ENCODE results near the gene CDKAL1. TPM values are rescaled to one million over a fixed set of nuclear protein-coding genes. Genes with fewer than 3 reads are reported as not detected.

CDKAL1 gene
- total and polyA plus RNA-seq, 9 of the 15 experiments (the other 6 are each of a cell fraction or from before 2014, with no cell fraction given): 11.2 to 36.3 (median 20.1) TPM

DNA sequence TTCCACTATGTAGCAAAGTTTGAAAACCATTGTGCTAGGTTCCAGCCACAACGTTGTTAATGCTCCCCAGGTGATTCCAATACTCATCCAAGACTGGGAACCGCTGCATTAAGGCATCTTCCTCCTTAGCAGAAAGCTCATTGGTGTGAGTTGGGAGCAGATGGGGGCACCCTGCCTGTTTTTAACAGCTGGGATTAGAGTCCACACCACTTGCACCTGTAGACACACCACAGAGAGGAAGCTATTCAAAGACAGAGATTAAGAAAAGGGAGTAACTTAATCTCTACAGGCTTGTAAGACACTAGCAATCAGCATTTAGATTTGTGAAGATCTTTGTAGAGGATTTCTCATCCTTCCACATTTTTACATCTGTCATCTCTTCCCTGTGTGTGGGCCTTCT lies 725.4 kb downstream of the CDKAL1 start:
- Histone ChIP-seq H2AFZ (ENCODE audit: low read depth, low read length) (no peak overlapping the region), H3K4me2 (ENCODE audit: insufficient read depth, low read length) (no peak overlapping the region), H4K20me1 (replicated peaks; ENCODE audit: control insufficient read depth, insufficient read depth, low read length) (no peaks in the 10 kb centered on the region), H3K9me1 (ENCODE audit: control insufficient read depth, insufficient read depth, low read length) (no peaks in the 10 kb centered on the region), H3K36me3 (ENCODE audit: control insufficient read depth, insufficient read depth, low read length) (no peaks in the 10 kb centered on the region), H3K9ac (ENCODE audit: insufficient read depth in 1 of 2, low read depth in 2 of 2, low read length in 2 of 2) (no peak overlapping the region), H3K79me2 (ENCODE audit: control insufficient read depth, insufficient read depth, low read length) (no peaks in the 10 kb centered on the region), H3K4me3 (no peak overlapping the region), H3K27me3 (ENCODE audit: control insufficient read depth in 2 of 2, insufficient read depth in 2 of 2, low read length in 2 of 2) (no peaks in the 10 kb centered on the region), H3K4me1 (replicated peaks in 1 of 2; ENCODE audit: control insufficient read depth in 2 of 2, insufficient read depth in 2 of 2, low read length in 2 of 2) (peaks cover 5 to 17% of the 10 kb centered on the region in 2 experiments), H3K9me3 (replicated peaks; ENCODE audit: control insufficient read depth, insufficient read depth, low read depth, low read length) (no peaks in the 10 kb centered on the region), H3K27ac (ENCODE audit: extremely low read depth, low read depth, low read length) (no peak overlapping the region)
- in situ Hi-C loops (cut with MboI) (no loop called here), intact Hi-C loops (cut with micrococcal nuclease) (no loop called here)
- 6% methylated on average over 2 of the region's 2 CpGs for WGBS (ENCODE audit: insufficient coverage, low coverage, missing lambda C conversion rate)
- FAIRE-seq (no peak), ATAC-seq (no peak), DNase-seq (ENCODE audit: extremely low read depth in 1 of 4, low spot score in 3 of 4) (no peak)
- POLR2A ChIA-PET: no interaction called here
- BruUV-seq (replicated peaks): no TSS peak
- CTCF ChIA-PET (ENCODE audit: low intra/inter-chr PET ratio): no interaction called here
- TF ChIP-seq, protein P1, sequence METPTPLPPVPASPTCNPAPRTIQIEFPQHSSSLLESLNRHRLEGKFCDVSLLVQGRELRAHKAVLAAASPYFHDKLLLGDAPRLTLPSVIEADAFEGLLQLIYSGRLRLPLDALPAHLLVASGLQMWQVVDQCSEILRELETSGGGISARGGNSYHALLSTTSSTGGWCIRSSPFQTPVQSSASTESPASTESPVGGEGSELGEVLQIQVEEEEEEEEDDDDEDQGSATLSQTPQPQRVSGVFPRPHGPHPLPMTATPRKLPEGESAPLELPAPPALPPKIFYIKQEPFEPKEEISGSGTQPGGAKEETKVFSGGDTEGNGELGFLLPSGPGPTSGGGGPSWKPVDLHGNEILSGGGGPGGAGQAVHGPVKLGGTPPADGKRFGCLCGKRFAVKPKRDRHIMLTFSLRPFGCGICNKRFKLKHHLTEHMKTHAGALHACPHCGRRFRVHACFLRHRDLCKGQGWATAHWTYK (CRISPR knock-in tag; IDR thresholded peaks at IDR 0.05): no peak
- TF ChIP-seq ZNF133 (CRISPR knock-in tag; IDR thresholded peaks at IDR 0.05) (no peak), TFAM (CRISPR knock-in tag; conservative IDR thresholded peaks at IDR 0.05) (no peak), MAFF (IDR thresholded peaks at IDR 0.05; ENCODE audit: low read length) (no peak), HDAC8 (tag; IDR thresholded peaks at IDR 0.05) (no peak), PHB2 (IDR thresholded peaks at IDR 0.05; ENCODE audit: low read depth) (no peak), SMARCE1 (IDR thresholded peaks at IDR 0.05) (no peak), NFYB (IDR thresholded peaks at IDR 0.05; ENCODE audit: extremely low read depth, insufficient read length) (no peak), MCM7 (IDR thresholded peaks at IDR 0.05) (no peak), RNF2 (IDR thresholded peaks at IDR 0.05) (no peak)
- TF ChIP-seq, protein P2, sequence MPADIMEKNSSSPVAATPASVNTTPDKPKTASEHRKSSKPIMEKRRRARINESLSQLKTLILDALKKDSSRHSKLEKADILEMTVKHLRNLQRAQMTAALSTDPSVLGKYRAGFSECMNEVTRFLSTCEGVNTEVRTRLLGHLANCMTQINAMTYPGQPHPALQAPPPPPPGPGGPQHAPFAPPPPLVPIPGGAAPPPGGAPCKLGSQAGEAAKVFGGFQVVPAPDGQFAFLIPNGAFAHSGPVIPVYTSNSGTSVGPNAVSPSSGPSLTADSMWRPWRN (IDR thresholded peaks at IDR 0.05; ENCODE audit: low read depth): no peak
- TF ChIP-seq, protein P3, sequence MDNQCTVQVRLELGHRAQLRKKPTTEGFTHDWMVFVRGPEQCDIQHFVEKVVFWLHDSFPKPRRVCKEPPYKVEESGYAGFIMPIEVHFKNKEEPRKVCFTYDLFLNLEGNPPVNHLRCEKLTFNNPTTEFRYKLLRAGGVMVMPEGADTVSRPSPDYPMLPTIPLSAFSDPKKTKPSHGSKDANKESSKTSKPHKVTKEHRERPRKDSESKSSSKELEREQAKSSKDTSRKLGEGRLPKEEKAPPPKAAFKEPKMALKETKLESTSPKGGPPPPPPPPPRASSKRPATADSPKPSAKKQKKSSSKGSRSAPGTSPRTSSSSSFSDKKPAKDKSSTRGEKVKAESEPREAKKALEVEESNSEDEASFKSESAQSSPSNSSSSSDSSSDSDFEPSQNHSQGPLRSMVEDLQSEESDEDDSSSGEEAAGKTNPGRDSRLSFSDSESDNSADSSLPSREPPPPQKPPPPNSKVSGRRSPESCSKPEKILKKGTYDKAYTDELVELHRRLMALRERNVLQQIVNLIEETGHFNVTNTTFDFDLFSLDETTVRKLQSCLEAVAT (IDR thresholded peaks at IDR 0.05): no peak
- TF ChIP-seq, protein P4, sequence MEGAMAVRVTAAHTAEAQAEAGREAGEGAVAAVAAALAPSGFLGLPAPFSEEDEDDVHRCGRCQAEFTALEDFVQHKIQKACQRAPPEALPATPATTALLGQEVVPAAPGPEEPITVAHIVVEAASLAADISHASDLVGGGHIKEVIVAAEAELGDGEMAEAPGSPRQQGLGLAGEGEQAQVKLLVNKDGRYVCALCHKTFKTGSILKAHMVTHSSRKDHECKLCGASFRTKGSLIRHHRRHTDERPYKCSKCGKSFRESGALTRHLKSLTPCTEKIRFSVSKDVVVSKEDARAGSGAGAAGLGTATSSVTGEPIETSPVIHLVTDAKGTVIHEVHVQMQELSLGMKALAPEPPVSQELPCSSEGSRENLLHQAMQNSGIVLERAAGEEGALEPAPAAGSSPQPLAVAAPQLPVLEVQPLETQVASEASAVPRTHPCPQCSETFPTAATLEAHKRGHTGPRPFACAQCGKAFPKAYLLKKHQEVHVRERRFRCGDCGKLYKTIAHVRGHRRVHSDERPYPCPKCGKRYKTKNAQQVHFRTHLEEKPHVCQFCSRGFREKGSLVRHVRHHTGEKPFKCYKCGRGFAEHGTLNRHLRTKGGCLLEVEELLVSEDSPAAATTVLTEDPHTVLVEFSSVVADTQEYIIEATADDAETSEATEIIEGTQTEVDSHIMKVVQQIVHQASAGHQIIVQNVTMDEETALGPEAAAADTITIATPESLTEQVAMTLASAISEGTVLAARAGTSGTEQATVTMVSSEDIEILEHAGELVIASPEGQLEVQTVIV (CRISPR knock-in tag; IDR thresholded peaks at IDR 0.05; ENCODE audit: borderline replicate concordance): no peak

Measured in K562 (cell line).